Spleen (tissue), 11 donors: ENCODE measurements around the gene FAIM2. TPM values are rescaled to one million over a fixed set of nuclear protein-coding genes. Genes with fewer than 3 reads are reported as not detected.

Experiments used
- DNase-seq: peaks from one replicate; pipeline ENCODE4 v3.0.0-alpha.2; 2020
- H3K27ac ChIP-seq, 8 donors: fragments of 200-600 bp; sonication (generic) in 7 of 8; 1 replicate in 4 of 8; 2 replicates in 4 of 8; pipeline versions ENCODE4 v1.5.0 to v1.8.0; 2016 to 2021; ENCODE audit warnings: inconsistent platforms in 4 of 8, mild to moderate bottlenecking in 4 of 8, moderate library complexity in 1 of 8
- H3K27me3 ChIP-seq, 7 donors: fragments of 200-600 bp; sonication (generic) in 6 of 7; replicated peaks in 1 of 7; 1 replicate in 4 of 7; 2 replicates in 3 of 7; pipeline versions ENCODE4 v1.5.0 to v1.8.0; 2016 to 2021; ENCODE audit warnings: inconsistent platforms in 3 of 7, mild to moderate bottlenecking in 1 of 7
- H3K36me3 ChIP-seq, 6 donors: fragments of 200-600 bp; sonication (generic) in 5 of 6; 1 replicate in 4 of 6; 2 replicates in 2 of 6; pipeline versions ENCODE4 v1.5.0 to v1.8.0; 2016 to 2021; ENCODE audit warnings: inconsistent platforms in 2 of 6
- H3K4me1 ChIP-seq, 6 donors: fragments of 200-600 bp; sonication (generic) in 5 of 6; 1 replicate in 3 of 6; 2 replicates in 3 of 6; pipeline versions ENCODE4 v1.5.0 to v1.8.0; 2016 to 2021; ENCODE audit warnings: inconsistent platforms in 3 of 6
- H3K4me3 ChIP-seq, 8 donors: fragments of 200-600 bp; sonication (generic) in 7 of 8; 1 replicate in 4 of 8; 2 replicates in 4 of 8; pipeline versions ENCODE4 v1.5.0 to v1.8.0; 2016 to 2021; ENCODE audit warnings: inconsistent platforms in 4 of 8, mild to moderate bottlenecking in 4 of 8, moderate library complexity in 2 of 8
- H3K9me3 ChIP-seq, 8 donors: fragments of 200-600 bp; sonication (generic) in 7 of 8; 1 replicate in 4 of 8; 2 replicates in 4 of 8; pipeline versions ENCODE4 v1.5.0 to v1.8.0; 2016 to 2021; ENCODE audit warnings: inconsistent platforms in 4 of 8
- CTCF ChIP-seq, 11 experiments: fragments of 200-600 bp in 7 of 11; fragments of 450-650 bp in 4 of 11; sonication (generic) in 4 of 11; IDR thresholded peaks in 8 of 11; conservative IDR thresholded peaks in 3 of 11; 1 replicate in 7 of 11; 2 replicates in 4 of 11; pipeline versions ENCODE4 v1.4.0 to v1.8.0; 2016 to 2021; ENCODE audit warnings: antibody characterized with exemption in 11 of 11, inconsistent platforms in 4 of 11, mild to moderate bottlenecking in 1 of 11
- POLR2A ChIP-seq, 3 donors: fragments of 450-650 bp; IDR thresholded peaks; one replicate each; pipeline ENCODE4 v1.5.1; 2017; ENCODE audit warnings: antibody characterized with exemption in 3 of 3, mild to moderate bottlenecking in 1 of 3
- POLR2AphosphoS5 ChIP-seq, 3 donors: sonication (generic); formaldehyde crosslinking; IDR thresholded peaks; one replicate each; pipeline ENCODE4 v1.5.1; 2017; ENCODE audit warnings: antibody characterized with exemption in 3 of 3
- WGBS, 5 donors: extraction: QIAGEN DNeasy Blood & Tissue Kit in 3 of 5; methylation state at CpG; one replicate each; pipeline versions ENCODE4 v1.1.5 to v1.1.7; 2013 to 2018; 5-methylcytosine and 5-hydroxymethylcytosine counted together
- intact Hi-C: fragments of 100-400 bp; cut with DNase I; formaldehyde crosslinking; loops from one replicate; pipeline ENCODE4 v1.15.0; 2023; ENCODE audit warnings: low total_unique reads
- polyA plus RNA-seq, 3 donors: library from polyadenylated mRNA; stranded (reverse); fragments of 200-250 nt; gene quantifications; one replicate each; pipeline ENCODE4 v1.2.1, GENCODE V29; 2013
- total RNA-seq, 7 donors: library from RNA; depleted of rRNA in 3 of 7; stranded (reverse); fragments of >200 nt in 3 of 7; fragmentation: NEBNext Ultra II Directional in 4 of 7; extraction: Animal tissue kit (Norgen Biotek cat#: 25700) in 4 of 7; gene quantifications; one replicate each; pipeline versions ENCODE4 v1.1.0 to v1.2.1, GENCODE V29; 2016 to 2021
- donor health status: healthy with polysubstance abuse.
- donor health status: DM: no; HTN: no; CAD: no; lungs with moderate emphysema.
- donor health status: DM: no; HTN: no; CAD: no.
- donor health status: Bipolar disorder and iron deficiency.
- donor health status: healthy.
- donor health status: DM: no; HTN: no; CAD: no.
- donor health status: DM: yes; HTN: yes; CAD: no.

FAIM2 gene
- total and polyA plus RNA-seq, 10 donors, result 0.04 to 3.2 (median 0.47) TPM; not detected in 1

- intact Hi-C loops, result loop anchor here (10.0 kb wide), 1 partner anchor 196 kb away; no protein-coding TSS in a partner anchor
Observed at GRCh38 chr12:49868952-49869815, 34.5 kb downstream of the FAIM2 start.

GRCh38 chr12:49868449-49868848 lies 35.3 kb downstream of the FAIM2 start:
- H3K4me1 ChIP-seq, result peaks cover 0 to 36% (median 11%) of the 10 kb centered on the region in 6 donors
- no peaks in the 10 kb centered on the region for H3K9me3 ChIP-seq
- TF ChIP-seq CTCF (IDR thresholded peaks at IDR 0.05 in 8 of 11, conservative IDR thresholded peaks at IDR 0.05 in 3 of 11) (no peak), POLR2AphosphoS5 (IDR thresholded peaks at IDR 0.05) (no peak), POLR2A (IDR thresholded peaks at IDR 0.05) (no peak)
- no peaks in the 10 kb centered on the region for H3K36me3 ChIP-seq
- intact Hi-C loops, result loop anchor here (10.0 kb wide), 1 partner anchor 196 kb away; no protein-coding TSS in a partner anchor
- H3K27ac ChIP-seq, result peak overlapping the region in 5 of 8 donors; percentile 36 to 65 (median 54)
- H3K27me3 ChIP-seq, result peaks cover 0 to 32% (median 0%) of the 10 kb centered on the region in 7 donors
- whole genome bisulfite sequencing, 5 donors, result 88 to 96% (median 90%) methylated on average over 16 of the region's 16 CpGs
- no peak overlapping the region for H3K4me3 ChIP-seq
- DNase-seq, result peak; percentile 65

More at GRCh38 chr12:49868952-49869815, 34.5 kb downstream of the FAIM2 start:
- H3K9me3 ChIP-seq, result no peaks in the 10 kb centered on the region
- TF ChIP-seq CTCF (IDR thresholded peaks at IDR 0.05 in 8 of 11, conservative IDR thresholded peaks at IDR 0.05 in 3 of 11) (no peak), POLR2AphosphoS5 (IDR thresholded peaks at IDR 0.05) (peak; percentile 73)
- 29 to 49% (median 37%) methylated on average over 11 to 16 of the region's 16 CpGs for WGBS, 5 donors
- H3K27ac ChIP-seq, result peak overlapping the region in 5 of 8 donors; percentile 36 to 65 (median 54)
- H3K27me3 ChIP-seq, result peaks cover 0 to 32% (median 0%) of the 10 kb centered on the region in 7 donors
- H3K4me3 ChIP-seq, result no peak overlapping the region
- no peaks in the 10 kb centered on the region for H3K36me3 ChIP-seq
- DNase-seq, result peak; percentile 78
- peaks cover 0 to 36% (median 11%) of the 10 kb centered on the region in 6 donors for H3K4me1 ChIP-seq

GRCh38 chr12:49867570-49868341 lies 35.9 kb downstream of the FAIM2 start:
- intact Hi-C loops, result loop anchor here (10.0 kb wide), 1 partner anchor 197 kb away; no protein-coding TSS in a partner anchor
- DNase-seq, result peak; percentile 34
- no peaks in the 10 kb centered on the region for H3K9me3 ChIP-seq
- TF ChIP-seq POLR2AphosphoS5 (IDR thresholded peaks at IDR 0.05), result no peak
- no peak for TF ChIP-seq CTCF (IDR thresholded peaks at IDR 0.05 in 8 of 11, conservative IDR thresholded peaks at IDR 0.05 in 3 of 11)
- TF ChIP-seq POLR2A (IDR thresholded peaks at IDR 0.05), result no peak
- H3K36me3 ChIP-seq, result no peaks in the 10 kb centered on the region
- H3K27ac ChIP-seq, result peak overlapping the region in 2 of 8 donors; percentile 61 to 65
- peaks cover 0 to 32% (median 11%) of the 10 kb centered on the region in 6 donors for H3K4me1 ChIP-seq
- H3K27me3 ChIP-seq, result peaks cover 0 to 32% (median 0%) of the 10 kb centered on the region in 7 donors
- 55 to 66% (median 56%) methylated on average over 11 of the region's 11 CpGs for WGBS, 5 donors
- no peak overlapping the region for H3K4me3 ChIP-seq
